H9 (cell line): Measurements from ENCODE around the gene BBOX1. TPM values are rescaled to one million over a fixed set of nuclear protein-coding genes. Genes with fewer than 3 reads are reported as not detected.

ENCODE experiments used
- DNase-seq: peaks from one replicate; pipeline ENCODE4 v3.0.0-alpha.2; 2017
- H2AFZ ChIP-seq: one replicate; pipeline ENCODE4 v1.6.1; 2013; ENCODE audit warnings: mild to moderate bottlenecking, low read length, control low read depth, moderate library complexity
- H2AK5ac ChIP-seq: 2 replicates; pipeline ENCODE4 v1.6.1; 2013; ENCODE audit warnings: low read length, control low read depth, mixed read lengths; ENCODE audit not compliant: insufficient read length
- H2BK120ac ChIP-seq: one replicate; pipeline ENCODE4 v1.6.1; 2013; ENCODE audit warnings: low read depth, mild to moderate bottlenecking, low read length, control low read depth, inconsistent platforms; ENCODE audit not compliant: poor library complexity, severe bottlenecking
- H2BK12ac ChIP-seq: 2 replicates; pipeline ENCODE4 v1.6.1; 2013; ENCODE audit warnings: low read length, control low read depth, mixed read lengths, low read depth; ENCODE audit not compliant: insufficient read length
- H2BK15ac ChIP-seq: 2 replicates; pipeline ENCODE4 v1.6.1; 2013; ENCODE audit warnings: low read depth, low read length, control low read depth
- H2BK20ac ChIP-seq: one replicate; pipeline ENCODE4 v1.6.1; 2013; ENCODE audit warnings: low read depth, mild to moderate bottlenecking, low read length, control low read depth, inconsistent platforms; ENCODE audit not compliant: poor library complexity, severe bottlenecking
- H2BK5ac ChIP-seq: 2 replicates; pipeline ENCODE4 v1.6.1; 2013; ENCODE audit warnings: low read length, control low read depth, mixed read lengths; ENCODE audit not compliant: insufficient read length
- H3K14ac ChIP-seq: 2 replicates; pipeline ENCODE4 v1.6.1; 2013; ENCODE audit warnings: low read length, control low read depth; ENCODE audit not compliant: insufficient read depth
- H3K18ac ChIP-seq: 2 replicates; pipeline ENCODE4 v1.6.1; 2013; ENCODE audit warnings: low read depth, mild to moderate bottlenecking, mixed read lengths, low read length, control low read depth; ENCODE audit not compliant: insufficient read length
- H3K23ac ChIP-seq: 2 replicates; pipeline ENCODE4 v1.6.1; 2013; ENCODE audit warnings: low read length, control low read depth, mixed read lengths, low read depth; ENCODE audit not compliant: insufficient read length
- H3K23me2 ChIP-seq: 2 replicates; pipeline ENCODE4 v1.6.1; 2013; ENCODE audit warnings: low read depth, mild to moderate bottlenecking, mixed read lengths, low read length, control low read depth; ENCODE audit not compliant: insufficient read length, poor library complexity, severe bottlenecking
- H3K27ac ChIP-seq: 2 replicates; pipeline ENCODE4 v1.5.1; 2013; ENCODE audit warnings: low read length, control low read depth, mixed read lengths, low read depth; ENCODE audit not compliant: insufficient read length
- H3K27me3 ChIP-seq: 2 replicates; pipeline ENCODE4 v1.6.1; 2013; ENCODE audit warnings: low read length, control low read depth, inconsistent platforms; ENCODE audit not compliant: insufficient read depth
- H3K4ac ChIP-seq: 2 replicates; pipeline ENCODE4 v1.6.1; 2013; ENCODE audit warnings: low read depth, mild to moderate bottlenecking, control low read depth, inconsistent platforms, low read length, moderate library complexity
- H3K4me1 ChIP-seq: 2 replicates; pipeline ENCODE4 v1.6.1; 2013; ENCODE audit warnings: low read length, control low read depth, inconsistent platforms; ENCODE audit not compliant: insufficient read depth
- H3K4me2 ChIP-seq: 2 replicates; pipeline ENCODE4 v1.6.1; 2013; ENCODE audit warnings: low read length, control low read depth, mixed read lengths; ENCODE audit not compliant: insufficient read length, insufficient read depth
- H3K56ac ChIP-seq: 2 replicates; pipeline ENCODE4 v1.6.1; 2013; ENCODE audit warnings: low read depth, mild to moderate bottlenecking, mixed read lengths, low read length, control low read depth; ENCODE audit not compliant: insufficient read length
- H3K79me1 ChIP-seq: 2 replicates; pipeline ENCODE4 v1.6.1; 2013; ENCODE audit warnings: low read depth, mild to moderate bottlenecking, moderate library complexity, low read length, control low read depth, inconsistent platforms; ENCODE audit not compliant: insufficient read depth, poor library complexity, severe bottlenecking
- H3K79me2 ChIP-seq: 2 replicates; pipeline ENCODE4 v1.6.1; 2013; ENCODE audit warnings: low read length, control low read depth, inconsistent platforms; ENCODE audit not compliant: insufficient read depth
- H3K9ac ChIP-seq: 2 replicates; pipeline ENCODE4 v1.6.1; 2013; ENCODE audit warnings: low read length, control low read depth, mixed read lengths; ENCODE audit not compliant: insufficient read length; ENCODE audit errors: extremely low read depth
- H3K9me3 ChIP-seq: one replicate; pipeline ENCODE4 v1.6.1; 2013; ENCODE audit warnings: low read depth, low read length, inconsistent platforms; ENCODE audit not compliant: control insufficient read depth
- H3T11ph ChIP-seq: one replicate; pipeline ENCODE4 v1.6.1; 2013; ENCODE audit warnings: mild to moderate bottlenecking, low read length, control low read depth, inconsistent platforms
- H4K20me1 ChIP-seq: one replicate; pipeline ENCODE4 v1.6.1; 2013; ENCODE audit not compliant: control insufficient read depth, insufficient read length, insufficient read depth
- H4K5ac ChIP-seq: 2 replicates; pipeline ENCODE4 v1.6.1; 2013; ENCODE audit warnings: low read depth, mild to moderate bottlenecking, mixed read lengths, low read length, control low read depth; ENCODE audit not compliant: insufficient read length
- H4K8ac ChIP-seq: replicated peaks from 2 replicates; pipeline ENCODE4 v1.6.1; 2013; ENCODE audit warnings: low read length, control low read depth, mixed read lengths, low read depth; ENCODE audit not compliant: insufficient read length
- H4K91ac ChIP-seq: 2 replicates; pipeline ENCODE4 v1.6.1; 2013; ENCODE audit warnings: low read depth, mild to moderate bottlenecking, moderate library complexity, mixed read lengths, low read length, control low read depth; ENCODE audit not compliant: insufficient read length
- H3K27ac Mint-ChIP-seq, 3 experiments: 2 replicates in 2 of 3; 3 replicates in 1 of 3; pipeline ENCODE4 v1.8.0; 2020 to 2021; ENCODE audit warnings: mixed read lengths in 3 of 3, mild to moderate bottlenecking in 1 of 3, moderate library complexity in 1 of 3
- H3K27me3 Mint-ChIP-seq: 2 replicates; pipeline ENCODE4 v1.8.0; 2021; ENCODE audit warnings: low read depth, mild to moderate bottlenecking, moderate library complexity, mixed read lengths
- H3K36me3 Mint-ChIP-seq, 3 experiments: 2 replicates in 2 of 3; 3 replicates in 1 of 3; pipeline ENCODE4 v1.8.0; 2020 to 2021; ENCODE audit warnings: low read depth in 3 of 3, mixed read lengths in 3 of 3; ENCODE audit not compliant: insufficient read depth in 1 of 3
- H3K4me1 Mint-ChIP-seq, 2 experiments: 2 replicates each; pipeline ENCODE4 v1.8.0; 2020; ENCODE audit warnings: mixed read lengths in 2 of 2
- H3K4me3 Mint-ChIP-seq, 2 experiments: 2 replicates in 1 of 2; 3 replicates in 1 of 2; pipeline ENCODE4 v1.8.0; 2020 to 2021; ENCODE audit warnings: mild to moderate bottlenecking in 2 of 2, mixed read lengths in 2 of 2, moderate library complexity in 1 of 2
- H3K9me3 Mint-ChIP-seq, 2 experiments: 2 replicates in 1 of 2; 3 replicates in 1 of 2; pipeline ENCODE4 v1.8.0; 2020; ENCODE audit warnings: mild to moderate bottlenecking in 2 of 2, mixed read lengths in 2 of 2, moderate library complexity in 1 of 2
- CTCF ChIP-seq: fragments of 200-600 bp; sonication (generic); conservative IDR thresholded peaks from 3 replicates; pipeline ENCODE4 v1.8.0; 2021; ENCODE audit warnings: antibody characterized with exemption, mild to moderate bottlenecking
- WGBS: extraction: QIAGEN DNeasy Blood & Tissue Kit; methylation state at CpG from one replicate; pipeline ENCODE4 v1.1.7; 2013; ENCODE audit warnings: missing lambda C conversion rate, low lambda C conversion rate, mixed read lengths; ENCODE audit not compliant: insufficient read length; ENCODE audit errors: extremely low coverage; 5-methylcytosine and 5-hydroxymethylcytosine counted together
- total RNA-seq: library from RNA; stranded (reverse); gene quantifications from 2 replicates; pipeline ENCODE4 v1.2.1, GENCODE V29; 2021

BBOX1 gene
- total RNA-seq, 1 experiment from 2014 or later, result not detected

GRCh38 chr11:27060816-27061460 is 20.3 kb downstream of the BBOX1 start:
- no peak overlapping the region for H3K56ac ChIP-seq
- peaks cover 0 to 8% of the 10 kb centered on the region in 2 experiments; a peak in 3 of 4 replicates for H3K4me1 Mint-ChIP-seq
- H3K4me2 ChIP-seq, result no peak overlapping the region
- no peaks in the 10 kb centered on the region for H3K79me2 ChIP-seq
- no peak overlapping the region for H3K4ac ChIP-seq
- no peaks in the 10 kb centered on the region for H3K27me3 Mint-ChIP-seq
- H3T11ph ChIP-seq, result no peak overlapping the region
- H3K27ac ChIP-seq, result no peak overlapping the region
- no peak for DNase-seq
- H3K4me1 ChIP-seq, result no peaks in the 10 kb centered on the region
- no peaks in the 10 kb centered on the region for H3K9me3 ChIP-seq
- H2BK15ac ChIP-seq, result no peak overlapping the region
- no peak overlapping the region for H2BK20ac ChIP-seq
- no peaks in the 10 kb centered on the region for H4K20me1 ChIP-seq
- no peak overlapping the region for H4K91ac ChIP-seq
- H2BK12ac ChIP-seq, result no peak overlapping the region
- H4K5ac ChIP-seq, result no peak overlapping the region
- H3K23me2 ChIP-seq, result no peaks in the 10 kb centered on the region
- no peaks in the 10 kb centered on the region for H3K9me3 Mint-ChIP-seq
- H2AFZ ChIP-seq, result no peak overlapping the region
- H2BK120ac ChIP-seq, result no peak overlapping the region
- no peak overlapping the region for H3K18ac ChIP-seq
- no peak overlapping the region for H3K27ac Mint-ChIP-seq
- H4K8ac ChIP-seq, result no peak overlapping the region
- H3K23ac ChIP-seq, result no peak overlapping the region
- H3K27me3 ChIP-seq, result no peaks in the 10 kb centered on the region
- no peaks in the 10 kb centered on the region for H3K36me3 Mint-ChIP-seq
- no peak overlapping the region for H2AK5ac ChIP-seq
- H3K14ac ChIP-seq, result no peak overlapping the region
- no CpG with 5 or more reads among the region's 3 CpGs for WGBS
- H3K9ac ChIP-seq, result no peak overlapping the region
- no peak for TF ChIP-seq CTCF
- H3K4me3 Mint-ChIP-seq, result no peak overlapping the region
- no peaks in the 10 kb centered on the region for H3K79me1 ChIP-seq
- H2BK5ac ChIP-seq, result no peak overlapping the region
